GM19238 (cell line): ENCODE data around the gene GALNT7.
"Not testable (repeated sequence)": the region's sequence is repeated elsewhere in the genome, so short reads cannot be mapped to it uniquely, and the experiment has no call there.

Experiments used
- DNase-seq: peaks from one replicate; pipeline ENCODE4 v3.0.0; 2011; ENCODE audit warnings: low spot score; ENCODE audit not compliant: insufficient read length

Gene GALNT7

GRCh38 chr4:173192375-173193162 is 24.0 kb downstream of the GALNT7 start:
- no peak for DNase-seq

GRCh38 chr4:173194157-173194556 is 25.5 kb downstream of the GALNT7 start:
- DNase-seq: no peak

- no peak for DNase-seq
Measured at GRCh38 chr4:173195109-173195508, 26.5 kb downstream of the GALNT7 start.

- no peak for DNase-seq
Measured at GRCh38 chr4:173199553-173199952, 30.9 kb downstream of the GALNT7 start.

- DNase-seq: no peak
Measured at GRCh38 chr4:173200103-173200884, 31.7 kb downstream of the GALNT7 start.

- DNase-seq: no peak
Measured at GRCh38 chr4:173202395-173202794, 33.8 kb downstream of the GALNT7 start.

- no peak for DNase-seq
Measured at GRCh38 chr4:173205656-173206055, 37.0 kb downstream of the GALNT7 start.

GRCh38 chr4:173208420-173208819 is 39.8 kb downstream of the GALNT7 start:
- no peak for DNase-seq

GRCh38 chr4:173211222-173211621 is 42.6 kb downstream of the GALNT7 start:
- DNase-seq: no peak

GRCh38 chr4:173211838-173212237 is 43.2 kb downstream of the GALNT7 start:
- no peak for DNase-seq

GRCh38 chr4:173212379-173212778 is 43.8 kb downstream of the GALNT7 start:
- no peak for DNase-seq

- DNase-seq: no peak
Measured at GRCh38 chr4:173213296-173213695, 44.7 kb downstream of the GALNT7 start.

- DNase-seq: no peak
Measured at GRCh38 chr4:173214231-173214630, 45.6 kb downstream of the GALNT7 start.

GRCh38 chr4:173214661-173215060 is 46.0 kb downstream of the GALNT7 start:
- DNase-seq: no peak

- no peak for DNase-seq
Measured at GRCh38 chr4:173217075-173217474, 48.5 kb downstream of the GALNT7 start.

- DNase-seq: no peak
Measured at GRCh38 chr4:173217727-173218126, 49.1 kb downstream of the GALNT7 start.

- DNase-seq: no peak
Measured at GRCh38 chr4:173218411-173219125, 50.0 kb downstream of the GALNT7 start.

- not testable (repeated sequence) for DNase-seq
Measured at GRCh38 chr4:173219126-173219437, 50.5 kb downstream of the GALNT7 start.

- DNase-seq: no peak
Measured at GRCh38 chr4:173223743-173224142, 55.1 kb downstream of the GALNT7 start.

- no peak for DNase-seq
Measured at GRCh38 chr4:173226401-173226888, 57.8 kb downstream of the GALNT7 start.

GRCh38 chr4:173227756-173228155 is 59.1 kb downstream of the GALNT7 start:
- no peak for DNase-seq

GRCh38 chr4:173230062-173230461 is 61.5 kb downstream of the GALNT7 start:
- no peak for DNase-seq
